GM12801 (cell line): ENCODE measurements around the gene UROD.

Experiments used
- CTCF ChIP-seq: IDR thresholded peaks from one replicate; pipeline ENCODE4 v1.5.1; 2011; ENCODE audit warnings: control low read depth; ENCODE audit not compliant: insufficient read length; ENCODE audit errors: extremely low read depth

Gene UROD

GRCh38 chr1:45010855-45011811 is 921 bp upstream of the UROD start, which contains the start of gene HECTD3:
HECTD3 (minus strand) TSS chr1:45011324; CDS start chr1:45011257, 67 bp downstream.
- no peak for TF ChIP-seq CTCF

- no peak for TF ChIP-seq CTCF
Measured at GRCh38 chr1:45012639-45013278, 705 bp downstream of the UROD start.

- no peak for TF ChIP-seq CTCF
Measured at GRCh38 chr1:45013551-45014209, 1.6 kb downstream of the UROD start.

GRCh38 chr1:45014321-45015028 is 2.4 kb downstream of the UROD start:
- no peak for TF ChIP-seq CTCF

GRCh38 chr1:45015683-45016082 is 3.6 kb downstream of the UROD start:
- TF ChIP-seq CTCF: no peak

GRCh38 chr1:45016090-45016697 is 4.1 kb downstream of the UROD start:
- no peak for TF ChIP-seq CTCF
